GM23338 (cell line): ENCODE data around the gene TMC1. TPM values are rescaled to one million over a fixed set of nuclear protein-coding genes. Genes with fewer than 3 reads are reported as not detected.

Experiments
- ATAC-seq: fragments of 200-7000 bp; cut with Tn5 transposase; 3 replicates; pipeline ENCODE4 v1.9.1; 2020
- DNase-seq: peaks from one replicate; pipeline ENCODE4 v3.0.0-alpha.2; 2015; ENCODE audit warnings: low spot score
- H2AFZ ChIP-seq: fragments of 200-600 bp; sonication (generic); 2 replicates; pipeline ENCODE4 v1.8.0; 2016; ENCODE audit warnings: antibody characterized with exemption, mild to moderate bottlenecking, moderate library complexity
- H3F3A ChIP-seq: fragments of 200-600 bp; sonication (generic); replicated peaks from 2 replicates; pipeline ENCODE4 v1.8.0; 2017; ENCODE audit warnings: antibody characterized with exemption, mixed run types, low read depth
- H3K27ac ChIP-seq: fragments of 200-600 bp; sonication (generic); 2 replicates; pipeline ENCODE4 v1.6.1; 2016; ENCODE audit warnings: low read depth
- H3K27me3 ChIP-seq: fragments of 200-600 bp; sonication (generic); 2 replicates; pipeline ENCODE4 v1.8.0; 2016; ENCODE audit warnings: mild to moderate bottlenecking, mixed run types, moderate library complexity; ENCODE audit not compliant: insufficient read depth
- H3K36me3 ChIP-seq: fragments of 200-600 bp; sonication (generic); 2 replicates; pipeline ENCODE4 v1.8.0; 2016; ENCODE audit warnings: mild to moderate bottlenecking; ENCODE audit not compliant: insufficient read depth
- H3K4me1 ChIP-seq: fragments of 200-600 bp; sonication (generic); 2 replicates; pipeline ENCODE4 v1.8.0; 2016; ENCODE audit warnings: mild to moderate bottlenecking, moderate library complexity; ENCODE audit not compliant: insufficient read depth
- H3K4me2 ChIP-seq: fragments of 200-600 bp; sonication (generic); 2 replicates; pipeline ENCODE4 v1.7.1; 2017; ENCODE audit warnings: mixed run types
- H3K4me3 ChIP-seq: fragments of 200-600 bp; sonication (generic); 2 replicates; pipeline ENCODE4 v1.6.1; 2016; ENCODE audit warnings: mixed run types
- H3K79me2 ChIP-seq: fragments of 200-600 bp; sonication (generic); replicated peaks from 2 replicates; pipeline ENCODE4 v1.8.0; 2017; ENCODE audit warnings: mild to moderate bottlenecking; ENCODE audit not compliant: insufficient read depth
- H3K9me2 ChIP-seq: fragments of 200-600 bp; sonication (generic); 2 replicates; pipeline ENCODE4 v1.8.0; 2017; ENCODE audit not compliant: insufficient read depth
- H4K20me1 ChIP-seq: fragments of 200-600 bp; sonication (generic); replicated peaks from 2 replicates; pipeline ENCODE4 v1.8.0; 2017; ENCODE audit warnings: mild to moderate bottlenecking; ENCODE audit not compliant: insufficient read depth
- H3K27ac Mint-ChIP-seq: 2 replicates; pipeline ENCODE4 v1.8.0; 2020; ENCODE audit warnings: inconsistent platforms, mild to moderate bottlenecking, moderate library complexity, mixed read lengths
- H3K27me3 Mint-ChIP-seq: 3 replicates; pipeline ENCODE4 v1.8.0; 2022; ENCODE audit warnings: low read depth, mild to moderate bottlenecking, moderate library complexity, mixed read lengths, inconsistent platforms; ENCODE audit not compliant: insufficient read depth, poor library complexity
- H3K36me3 Mint-ChIP-seq: 3 replicates; pipeline ENCODE4 v1.8.0; 2021; ENCODE audit warnings: low read depth, mild to moderate bottlenecking, inconsistent platforms, moderate library complexity, mixed read lengths
- H3K4me1 Mint-ChIP-seq: 3 replicates; pipeline ENCODE4 v1.8.0; 2020; ENCODE audit warnings: mild to moderate bottlenecking, inconsistent platforms, mixed read lengths
- H3K4me3 Mint-ChIP-seq: 3 replicates; pipeline ENCODE4 v1.8.0; 2021; ENCODE audit warnings: moderate library complexity, mild to moderate bottlenecking, inconsistent platforms, mixed read lengths
- H3K9me3 Mint-ChIP-seq: 3 replicates; pipeline ENCODE4 v1.8.0; 2020; ENCODE audit warnings: moderate library complexity, mild to moderate bottlenecking, inconsistent platforms, mixed read lengths
- CREB1 ChIP-seq: fragments of 250-450 bp; sonication (Bioruptor Pico); IDR thresholded peaks from 2 replicates; pipeline ENCODE4 v1.5.0; 2020; ENCODE audit warnings: low read depth, mild to moderate bottlenecking, moderate library complexity
- EZH2phosphoT487 ChIP-seq: fragments of 200-600 bp; sonication (generic); IDR thresholded peaks from one replicate; pipeline ENCODE4 v1.8.1; 2018; ENCODE audit warnings: antibody characterized with exemption; ENCODE audit not compliant: unreplicated experiment
- JUNB ChIP-seq: IDR thresholded peaks from one replicate; pipeline ENCODE4 v1.6.1; 2016; ENCODE audit warnings: antibody characterized with exemption; ENCODE audit not compliant: unreplicated experiment
- POLR2AphosphoS5 ChIP-seq: IDR thresholded peaks from 2 replicates; pipeline ENCODE4 v1.6.1; 2016; ENCODE audit warnings: antibody characterized with exemption, low read depth
- STAT1 ChIP-seq: IDR thresholded peaks from one replicate; pipeline ENCODE4 v1.6.1; 2016; ENCODE audit warnings: antibody characterized with exemption; ENCODE audit not compliant: unreplicated experiment
- ZNF331 ChIP-seq: fragments of 250-450 bp; sonication (Bioruptor Pico); IDR thresholded peaks from 2 replicates; pipeline ENCODE4 v1.5.0; 2020; ENCODE audit warnings: low read depth, mild to moderate bottlenecking, moderate library complexity
- polyA plus RNA-seq: library from polyadenylated mRNA; unstranded; fragments of >200 nt; fragmentation: Nextera tagmentation; extraction: Ambion mirVana; gene quantifications from 2 replicates; pipeline ENCODE4 v1.2.1, GENCODE V29; 2016
- total RNA-seq: library from RNA; depleted of rRNA; stranded (reverse); fragments of >200 nt; shearing (Covaris generic); gene quantifications from 2 replicates; pipeline ENCODE4 v1.2.3, GENCODE V29; 2014
- TF ChIP-seq, protein P1 (sequence below), 2 experiments: fragments of 200-600 bp in 1 of 2; sonication (generic) in 1 of 2; conservative IDR thresholded peaks; 2 replicates each; pipeline versions ENCODE4 v1.5.1 to v1.6.1; 2016 to 2017; ENCODE audit warnings: antibody characterized with exemption in 2 of 2, low read depth in 2 of 2, mild to moderate bottlenecking in 2 of 2, moderate library complexity in 1 of 2
- TF ChIP-seq, protein P2 (sequence below): IDR thresholded peaks from one replicate; pipeline ENCODE4 v1.6.1; 2018; ENCODE audit warnings: antibody characterized with exemption; ENCODE audit not compliant: unreplicated experiment

TMC1 gene
- total and polyA plus RNA-seq, 2 experiments from 2014 or later = 0.61 to 1.2 TPM

DNA sequence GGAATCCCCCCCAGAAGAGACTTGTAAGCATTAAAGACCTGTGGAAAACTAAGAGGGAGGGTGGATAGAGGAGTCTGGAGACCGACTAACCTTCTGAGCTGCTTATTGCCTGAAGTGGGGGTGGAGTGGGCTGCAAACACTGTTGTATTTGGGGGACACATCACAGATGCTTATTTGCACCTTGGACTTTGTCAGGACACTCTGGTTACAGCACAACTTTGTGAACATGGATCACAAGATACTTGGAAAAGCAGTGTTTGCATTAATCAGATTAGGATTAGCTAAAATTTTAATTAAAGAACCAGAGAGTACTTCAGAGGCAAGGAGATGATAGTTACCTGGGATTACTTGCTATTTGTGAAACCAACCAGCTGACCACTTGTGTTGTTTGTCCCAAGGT, 30.9 kb downstream of the TMC1 start:
- no peak overlapping the region for H3K27ac Mint-ChIP-seq
- Histone ChIP-seq H3K79me2 (no peaks in the 10 kb centered on the region), H3K9me2 (no peaks in the 10 kb centered on the region), H3K27ac (no peak overlapping the region), H3K4me2 (no peak overlapping the region), H3K4me3 (no peak overlapping the region), H3K27me3 (no peaks in the 10 kb centered on the region), H2AFZ (0 out of 2 replicates have a peak overlapping the region, but pooled peaks have one; percentile 16), H3K4me1 (no peaks in the 10 kb centered on the region), H4K20me1 (no peaks in the 10 kb centered on the region), H3K36me3 (no peaks in the 10 kb centered on the region), H3F3A (no peaks in the 10 kb centered on the region)
- TF ChIP-seq STAT1 (no peak), ZNF331 (CRISPR knock-in tag) (no peak), EZH2phosphoT487 (no peak), CREB1 (no peak)
- ATAC-seq (no peak), DNase-seq (no peak)
- no peaks in the 10 kb centered on the region for H3K9me3 Mint-ChIP-seq
- no peak overlapping the region for H3K4me3 Mint-ChIP-seq
- H3K36me3 Mint-ChIP-seq = no peaks in the 10 kb centered on the region
- no peaks in the 10 kb centered on the region for H3K27me3 Mint-ChIP-seq
- peaks cover 3% of the 10 kb centered on the region; the same call in 1 of the 3 replicates for H3K4me1 Mint-ChIP-seq

DNA sequence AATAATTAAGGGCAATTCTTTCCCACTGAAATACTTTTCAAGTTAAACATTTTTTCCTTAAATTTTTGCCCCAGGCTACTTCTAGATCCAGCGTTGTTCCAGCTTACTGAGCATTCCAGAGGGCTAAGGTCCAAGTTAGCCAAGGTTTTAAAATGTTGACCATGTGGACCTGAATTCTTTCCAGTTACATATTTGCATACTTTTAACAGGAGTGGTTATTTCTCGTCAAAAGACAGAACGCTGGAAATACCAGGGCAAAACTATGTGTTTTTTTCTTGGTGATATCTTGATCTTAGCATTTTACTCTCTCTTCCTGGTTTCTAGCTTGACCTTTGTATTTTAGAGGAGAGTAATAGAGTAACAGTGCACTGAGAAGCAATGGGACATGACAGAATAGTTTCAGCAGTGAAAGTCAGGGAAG, 32.8 kb downstream of the TMC1 start:
- Mint-ChIP-seq H3K36me3 (no peaks in the 10 kb centered on the region), H3K27ac (no peak overlapping the region), H3K9me3 (no peaks in the 10 kb centered on the region), H3K4me3 (no peak overlapping the region), H3K27me3 (no peaks in the 10 kb centered on the region), H3K4me1 (peaks cover 6% of the 10 kb centered on the region; the same call in 2 of the 3 replicates)
- Histone ChIP-seq H2AFZ (no peak overlapping the region), H4K20me1 (no peaks in the 10 kb centered on the region), H3K4me3 (no peak overlapping the region), H3K4me1 (no peaks in the 10 kb centered on the region), H3K79me2 (no peaks in the 10 kb centered on the region), H3K4me2 (no peak overlapping the region), H3K27ac (no peak overlapping the region), H3K27me3 (no peaks in the 10 kb centered on the region), H3F3A (no peaks in the 10 kb centered on the region), H3K36me3 (no peaks in the 10 kb centered on the region), H3K9me2 (no peaks in the 10 kb centered on the region)
- TF ChIP-seq EZH2phosphoT487 = no peak
- ATAC-seq = no peak
- DNase-seq = no peak

DNA sequence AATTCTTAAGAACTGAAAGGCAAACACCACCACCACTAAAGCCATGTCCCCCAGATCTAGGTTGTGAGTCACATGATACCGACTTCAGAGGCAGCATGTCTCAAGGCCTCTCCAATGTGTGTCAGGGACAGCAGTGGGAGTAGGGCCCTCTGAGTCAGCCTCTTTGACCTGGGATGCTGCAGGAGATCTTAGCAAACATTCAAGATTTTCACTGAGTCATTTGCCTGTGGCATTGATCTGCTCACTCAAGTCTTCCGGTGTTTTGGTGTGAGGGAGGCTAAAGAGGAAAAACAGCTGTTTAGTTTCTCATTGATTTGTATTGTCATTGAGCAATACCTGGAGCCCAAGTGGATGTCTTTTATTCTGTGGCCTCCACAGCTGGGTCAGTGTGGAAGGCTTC, 36.1 kb downstream of the TMC1 start:
- Histone ChIP-seq H3K79me2 (no peaks in the 10 kb centered on the region), H3K4me3 (no peak overlapping the region), H3K36me3 (no peaks in the 10 kb centered on the region), H3K4me1 (no peaks in the 10 kb centered on the region), H3K4me2 (no peak overlapping the region), H3K9me2 (no peaks in the 10 kb centered on the region), H3K27ac (no peak overlapping the region), H4K20me1 (no peaks in the 10 kb centered on the region), H2AFZ (peak overlapping the region; percentile 73; the same call in 1 of the 2 replicates), H3K27me3 (no peaks in the 10 kb centered on the region), H3F3A (no peaks in the 10 kb centered on the region)
- Mint-ChIP-seq H3K36me3 (no peaks in the 10 kb centered on the region), H3K9me3 (no peaks in the 10 kb centered on the region), H3K27ac (no peak overlapping the region), H3K27me3 (no peaks in the 10 kb centered on the region), H3K4me3 (no peak overlapping the region), H3K4me1 (peaks cover 6% of the 10 kb centered on the region; the same call in 2 of the 3 replicates)
- peak; percentile 2 for DNase-seq
- peak; percentile 29; the same call in 2 of the 3 replicates for ATAC-seq
- TF ChIP-seq, protein P1, sequence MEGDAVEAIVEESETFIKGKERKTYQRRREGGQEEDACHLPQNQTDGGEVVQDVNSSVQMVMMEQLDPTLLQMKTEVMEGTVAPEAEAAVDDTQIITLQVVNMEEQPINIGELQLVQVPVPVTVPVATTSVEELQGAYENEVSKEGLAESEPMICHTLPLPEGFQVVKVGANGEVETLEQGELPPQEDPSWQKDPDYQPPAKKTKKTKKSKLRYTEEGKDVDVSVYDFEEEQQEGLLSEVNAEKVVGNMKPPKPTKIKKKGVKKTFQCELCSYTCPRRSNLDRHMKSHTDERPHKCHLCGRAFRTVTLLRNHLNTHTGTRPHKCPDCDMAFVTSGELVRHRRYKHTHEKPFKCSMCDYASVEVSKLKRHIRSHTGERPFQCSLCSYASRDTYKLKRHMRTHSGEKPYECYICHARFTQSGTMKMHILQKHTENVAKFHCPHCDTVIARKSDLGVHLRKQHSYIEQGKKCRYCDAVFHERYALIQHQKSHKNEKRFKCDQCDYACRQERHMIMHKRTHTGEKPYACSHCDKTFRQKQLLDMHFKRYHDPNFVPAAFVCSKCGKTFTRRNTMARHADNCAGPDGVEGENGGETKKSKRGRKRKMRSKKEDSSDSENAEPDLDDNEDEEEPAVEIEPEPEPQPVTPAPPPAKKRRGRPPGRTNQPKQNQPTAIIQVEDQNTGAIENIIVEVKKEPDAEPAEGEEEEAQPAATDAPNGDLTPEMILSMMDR (conservative IDR thresholded peaks at IDR 0.05; ENCODE audit: low read depth in 2 of 2) = no peak
- TF ChIP-seq EZH2phosphoT487 (no peak), POLR2AphosphoS5 (no peak), JUNB (no peak)
- TF ChIP-seq, protein P2, sequence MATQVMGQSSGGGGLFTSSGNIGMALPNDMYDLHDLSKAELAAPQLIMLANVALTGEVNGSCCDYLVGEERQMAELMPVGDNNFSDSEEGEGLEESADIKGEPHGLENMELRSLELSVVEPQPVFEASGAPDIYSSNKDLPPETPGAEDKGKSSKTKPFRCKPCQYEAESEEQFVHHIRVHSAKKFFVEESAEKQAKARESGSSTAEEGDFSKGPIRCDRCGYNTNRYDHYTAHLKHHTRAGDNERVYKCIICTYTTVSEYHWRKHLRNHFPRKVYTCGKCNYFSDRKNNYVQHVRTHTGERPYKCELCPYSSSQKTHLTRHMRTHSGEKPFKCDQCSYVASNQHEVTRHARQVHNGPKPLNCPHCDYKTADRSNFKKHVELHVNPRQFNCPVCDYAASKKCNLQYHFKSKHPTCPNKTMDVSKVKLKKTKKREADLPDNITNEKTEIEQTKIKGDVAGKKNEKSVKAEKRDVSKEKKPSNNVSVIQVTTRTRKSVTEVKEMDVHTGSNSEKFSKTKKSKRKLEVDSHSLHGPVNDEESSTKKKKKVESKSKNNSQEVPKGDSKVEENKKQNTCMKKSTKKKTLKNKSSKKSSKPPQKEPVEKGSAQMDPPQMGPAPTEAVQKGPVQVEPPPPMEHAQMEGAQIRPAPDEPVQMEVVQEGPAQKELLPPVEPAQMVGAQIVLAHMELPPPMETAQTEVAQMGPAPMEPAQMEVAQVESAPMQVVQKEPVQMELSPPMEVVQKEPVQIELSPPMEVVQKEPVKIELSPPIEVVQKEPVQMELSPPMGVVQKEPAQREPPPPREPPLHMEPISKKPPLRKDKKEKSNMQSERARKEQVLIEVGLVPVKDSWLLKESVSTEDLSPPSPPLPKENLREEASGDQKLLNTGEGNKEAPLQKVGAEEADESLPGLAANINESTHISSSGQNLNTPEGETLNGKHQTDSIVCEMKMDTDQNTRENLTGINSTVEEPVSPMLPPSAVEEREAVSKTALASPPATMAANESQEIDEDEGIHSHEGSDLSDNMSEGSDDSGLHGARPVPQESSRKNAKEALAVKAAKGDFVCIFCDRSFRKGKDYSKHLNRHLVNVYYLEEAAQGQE = no peak
